ENCODE data around the gene CLEC4F.

DNA sequence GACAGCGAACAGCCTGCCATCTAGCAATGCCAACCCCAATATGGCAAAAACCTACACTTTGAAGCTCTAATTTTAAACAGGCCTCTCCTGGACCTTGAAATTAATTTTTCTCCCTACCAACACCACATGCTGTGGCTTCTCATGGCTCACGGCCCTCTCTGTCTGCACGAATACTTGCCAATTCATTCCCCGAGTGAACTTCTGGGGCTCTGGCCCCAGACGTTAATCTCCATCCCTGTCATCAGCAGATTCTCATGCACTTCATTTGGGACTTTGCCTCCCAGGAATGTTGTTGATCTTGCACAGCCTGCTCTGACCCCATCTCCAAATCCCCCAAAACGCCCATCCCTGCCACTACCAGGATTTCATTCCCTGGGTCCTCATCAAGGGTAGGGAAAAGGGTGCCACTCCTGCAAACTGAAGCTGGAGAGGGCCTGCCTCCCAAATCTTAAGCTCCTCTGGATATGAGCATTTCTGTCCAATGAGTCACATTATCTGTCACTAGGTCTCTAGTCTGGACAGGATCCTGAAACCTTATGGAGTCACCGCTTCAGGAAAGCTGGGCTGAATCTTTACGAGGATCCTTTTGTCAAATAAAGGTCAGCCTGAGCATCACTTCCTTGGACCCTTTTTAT, 40.4 kb downstream of the CLEC4F start:
- TF ChIP-seq, protein P1, sequence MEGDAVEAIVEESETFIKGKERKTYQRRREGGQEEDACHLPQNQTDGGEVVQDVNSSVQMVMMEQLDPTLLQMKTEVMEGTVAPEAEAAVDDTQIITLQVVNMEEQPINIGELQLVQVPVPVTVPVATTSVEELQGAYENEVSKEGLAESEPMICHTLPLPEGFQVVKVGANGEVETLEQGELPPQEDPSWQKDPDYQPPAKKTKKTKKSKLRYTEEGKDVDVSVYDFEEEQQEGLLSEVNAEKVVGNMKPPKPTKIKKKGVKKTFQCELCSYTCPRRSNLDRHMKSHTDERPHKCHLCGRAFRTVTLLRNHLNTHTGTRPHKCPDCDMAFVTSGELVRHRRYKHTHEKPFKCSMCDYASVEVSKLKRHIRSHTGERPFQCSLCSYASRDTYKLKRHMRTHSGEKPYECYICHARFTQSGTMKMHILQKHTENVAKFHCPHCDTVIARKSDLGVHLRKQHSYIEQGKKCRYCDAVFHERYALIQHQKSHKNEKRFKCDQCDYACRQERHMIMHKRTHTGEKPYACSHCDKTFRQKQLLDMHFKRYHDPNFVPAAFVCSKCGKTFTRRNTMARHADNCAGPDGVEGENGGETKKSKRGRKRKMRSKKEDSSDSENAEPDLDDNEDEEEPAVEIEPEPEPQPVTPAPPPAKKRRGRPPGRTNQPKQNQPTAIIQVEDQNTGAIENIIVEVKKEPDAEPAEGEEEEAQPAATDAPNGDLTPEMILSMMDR (conservative IDR thresholded peaks at IDR 0.05; ENCODE audit: low read depth, low read length) = no peak
- TF ChIP-seq POLR2A (IDR thresholded peaks at IDR 0.05; ENCODE audit: low read depth, low read length) = no peak
- no peak for TF ChIP-seq FOS (IDR thresholded peaks at IDR 0.05; ENCODE audit: low read depth, low read length)
- TF ChIP-seq RFX5 (IDR thresholded peaks at IDR 0.05; ENCODE audit: low read depth, low read length) = no peak
- TF ChIP-seq, protein P2, sequence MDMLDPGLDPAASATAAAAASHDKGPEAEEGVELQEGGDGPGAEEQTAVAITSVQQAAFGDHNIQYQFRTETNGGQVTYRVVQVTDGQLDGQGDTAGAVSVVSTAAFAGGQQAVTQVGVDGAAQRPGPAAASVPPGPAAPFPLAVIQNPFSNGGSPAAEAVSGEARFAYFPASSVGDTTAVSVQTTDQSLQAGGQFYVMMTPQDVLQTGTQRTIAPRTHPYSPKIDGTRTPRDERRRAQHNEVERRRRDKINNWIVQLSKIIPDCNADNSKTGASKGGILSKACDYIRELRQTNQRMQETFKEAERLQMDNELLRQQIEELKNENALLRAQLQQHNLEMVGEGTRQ (IDR thresholded peaks at IDR 0.05; ENCODE audit: low read depth, low read length) = no peak
- TF ChIP-seq MAZ (IDR thresholded peaks at IDR 0.05; ENCODE audit: borderline replicate concordance, low read depth, low read length) = no peak
- TF ChIP-seq SMC3 (IDR thresholded peaks at IDR 0.05; ENCODE audit: low read depth, low read length) = no peak
- TF ChIP-seq RAD21 (IDR thresholded peaks at IDR 0.05; ENCODE audit: low read length) = no peak
